K562 (cell line): ENCODE measurements around the gene ZMPSTE24. TPM values are rescaled to one million over a fixed set of nuclear protein-coding genes. Genes with fewer than 3 reads are reported as not detected.

Experiments used
- BRF2 ChIP-seq: IDR thresholded peaks from 3 replicates; pipeline ENCODE4 v1.6.1; 2011; ENCODE audit warnings: borderline replicate concordance, mild to moderate bottlenecking; ENCODE audit not compliant: insufficient read length, insufficient read depth
- CBFB ChIP-seq: sonication (generic); formaldehyde crosslinking; IDR thresholded peaks from 2 replicates; pipeline ENCODE4 v1.4.0; 2020; ENCODE audit warnings: mild to moderate bottlenecking, missing genetic modification reagents
- CREB1 ChIP-seq, 2 experiments: sonication (generic) in 1 of 2; formaldehyde crosslinking in 1 of 2; IDR thresholded peaks; 2 replicates each; pipeline versions ENCODE4 v1.6.1 to v1.8.0; 2012 to 2022; ENCODE audit warnings: inconsistent platforms in 1 of 2, mild to moderate bottlenecking in 1 of 2, missing genetic modification reagents in 1 of 2, moderate library complexity in 1 of 2
- ELF1 ChIP-seq: fragments of 200-800 bp; sonication (Bioruptor generic); IDR thresholded peaks from 2 replicates; pipeline ENCODE4 v1.6.1; 2016; ENCODE audit warnings: missing genetic modification characterization, missing compliant biosample characterization
- GTF2F1 ChIP-seq: IDR thresholded peaks from 2 replicates; pipeline ENCODE4 v1.6.1; 2011; ENCODE audit warnings: low read depth, low read length, improper control_type of control experiment
- KDM1A ChIP-seq, 2 experiments: fragments of 450-650 bp; IDR thresholded peaks; 2 replicates each; pipeline ENCODE4 v1.6.1; 2016; ENCODE audit warnings: mild to moderate bottlenecking in 2 of 2
- MBD2 ChIP-seq: sonication (generic); IDR thresholded peaks from 2 replicates; pipeline ENCODE4 v1.6.1; 2016; ENCODE audit warnings: low read depth, borderline replicate concordance
- MNT ChIP-seq, 2 experiments: fragments of 450-650 bp; conservative IDR thresholded peaks; 2 replicates each; pipeline ENCODE4 v1.6.1; 2017; ENCODE audit warnings: mild to moderate bottlenecking in 2 of 2, moderate library complexity in 2 of 2
- MYBL2 ChIP-seq, 2 experiments: fragments of 450-650 bp in 1 of 2; sonication (generic) in 1 of 2; formaldehyde crosslinking in 1 of 2; IDR thresholded peaks; 2 replicates each; pipeline versions ENCODE4 v1.6.1 to v1.8.1; 2017 to 2022; ENCODE audit warnings: borderline replicate concordance in 1 of 2, inconsistent platforms in 1 of 2, low read depth in 1 of 2, mild to moderate bottlenecking in 1 of 2, missing genetic modification reagents in 1 of 2, moderate library complexity in 1 of 2
- SAFB2 ChIP-seq: fragments of 200-400 bp; formaldehyde crosslinking; IDR thresholded peaks from 2 replicates; pipeline ENCODE4 v1.6.1; 2018; ENCODE audit warnings: borderline replicate concordance, low read length, low read depth, moderate library complexity; ENCODE audit not compliant: severe bottlenecking
- TCF15 ChIP-seq: fragments of 250-450 bp; sonication (Bioruptor Pico); IDR thresholded peaks from 2 replicates; pipeline ENCODE4 v1.8.0; 2022; ENCODE audit warnings: moderate library complexity, mild to moderate bottlenecking, inconsistent platforms
- THRAP3 ChIP-seq: fragments of 450-650 bp; IDR thresholded peaks from 2 replicates; pipeline ENCODE4 v1.6.1; 2016; ENCODE audit warnings: mild to moderate bottlenecking, inconsistent platforms, borderline replicate concordance
- ZBTB2 ChIP-seq: fragments of 450-650 bp; IDR thresholded peaks from 2 replicates; pipeline ENCODE4 v1.6.1; 2016; ENCODE audit warnings: antibody characterized with exemption
- ZNF146 ChIP-seq: IDR thresholded peaks from one replicate; pipeline ENCODE4 v1.6.1; 2018; ENCODE audit warnings: missing compliant biosample characterization; ENCODE audit not compliant: unreplicated experiment
- ZNF316 ChIP-seq: fragments of 450-650 bp; IDR thresholded peaks from 2 replicates; pipeline ENCODE4 v1.6.1; 2016
- ZNF395 ChIP-seq: fragments of 200-800 bp; sonication (Bioruptor generic); IDR thresholded peaks from 2 replicates; pipeline ENCODE4 v1.6.1; 2017; ENCODE audit warnings: missing genetic modification characterization, missing compliant biosample characterization
- ZNF583 ChIP-seq: fragments of 250-450 bp; sonication (Bioruptor Pico); IDR thresholded peaks from 2 replicates; pipeline ENCODE4 v1.4.0; 2020
- ZNF655 ChIP-seq: fragments of 250-450 bp; sonication (Bioruptor Pico); IDR thresholded peaks from 2 replicates; pipeline ENCODE4 v1.5.0; 2021
- ZNF778 ChIP-seq: fragments of 450-650 bp; formaldehyde crosslinking; IDR thresholded peaks from 2 replicates; pipeline ENCODE4 v1.4.0; 2020; ENCODE audit warnings: mild to moderate bottlenecking, moderate library complexity
- polyA plus RNA-seq, 8 experiments: library from polyadenylated mRNA; depleted of rRNA in 4 of 8; stranded (reverse) in 5 of 8; unstranded in 3 of 8; fragments of >200 nt; fragmentation: Nextera tagmentation in 2 of 8; fragmentation: Illumina TruSeq in 1 of 8; extraction: Ambion mirVana in 2 of 8; extraction: Trizol in 1 of 8; gene quantifications; 2 replicates each; pipeline versions ENCODE4 v1.2.1 to v1.2.3, GENCODE V29; 2011 to 2014; ENCODE audit warnings: inconsistent platforms in 1 of 8, missing spikeins in 1 of 8
- total RNA-seq, 7 experiments: library from RNA; depleted of rRNA in 6 of 7; stranded (reverse); fragments of >200 nt in 6 of 7; fragmentation: Illumina TruSeq in 2 of 7; extraction: Trizol in 2 of 7; gene quantifications; 2 replicates each; pipeline versions ENCODE4 v1.2.1 to v1.2.3, GENCODE V29; 2011 to 2021; ENCODE audit warnings: low replicate concordance in 1 of 7

Gene ZMPSTE24
- total and polyA plus RNA-seq, 9 of the 15 experiments (the other 6 are each of a cell fraction or from before 2014, with no cell fraction given) = 30.7 to 75.9 (median 64.3) TPM

- no peak for TF ChIP-seq ZNF778 (CRISPR knock-in tag)
- TF ChIP-seq THRAP3 = peak; percentile 96
- peak; percentile 92 to 97 for TF ChIP-seq MNT (conservative IDR thresholded peaks at IDR 0.05)
- peak; percentile 97 for TF ChIP-seq ZNF395
- TF ChIP-seq KDM1A (IDR thresholded peaks at IDR 0.05) = peak in 1 of 2 experiments; percentile 96; a peak in 2 of 4 replicates
- no peak for TF ChIP-seq ZNF316
- TF ChIP-seq ZNF146 = no peak
- TF ChIP-seq ZNF655 (CRISPR knock-in tag) = no peak
- TF ChIP-seq TCF15 (CRISPR knock-in tag) = no peak
- peak; percentile 93 for TF ChIP-seq ELF1 (tag)
- peak; percentile 74; the same call in 1 of the 2 replicates for TF ChIP-seq GTF2F1
- TF ChIP-seq ZBTB2 = peak; percentile 81
- TF ChIP-seq CREB1 (IDR thresholded peaks at IDR 0.05) = peak; percentile 73
- peak; percentile 82 for TF ChIP-seq CREB1 (CRISPR knock-in tag; IDR thresholded peaks at IDR 0.05)
- no peak for TF ChIP-seq BRF2
- TF ChIP-seq CBFB = peak; percentile 81
- peak; percentile 81 for TF ChIP-seq ZNF583 (CRISPR knock-in tag)
- TF ChIP-seq SAFB2 = no peak
- TF ChIP-seq MYBL2 (IDR thresholded peaks at IDR 0.05; ENCODE audit: low read depth) = no peak
- no peak for TF ChIP-seq MYBL2 (CRISPR knock-in tag; IDR thresholded peaks at IDR 0.05; ENCODE audit: borderline replicate concordance)
- peak; percentile 62 for TF ChIP-seq MBD2
Observed at GRCh38 chr1:40257688-40258444, at the start of gene ZMPSTE24 (continued).
